ENCODE results near the gene KRTCAP2. TPM values are rescaled to one million over a fixed set of nuclear protein-coding genes. Genes with fewer than 3 reads are reported as not detected.

The KRTCAP2 gene
- total and polyA plus RNA-seq, 10 of the 15 experiments (the other 5 are each of a cell fraction or from before 2014, with no cell fraction given), result 61.3 to 238 (median 141) TPM

DNA sequence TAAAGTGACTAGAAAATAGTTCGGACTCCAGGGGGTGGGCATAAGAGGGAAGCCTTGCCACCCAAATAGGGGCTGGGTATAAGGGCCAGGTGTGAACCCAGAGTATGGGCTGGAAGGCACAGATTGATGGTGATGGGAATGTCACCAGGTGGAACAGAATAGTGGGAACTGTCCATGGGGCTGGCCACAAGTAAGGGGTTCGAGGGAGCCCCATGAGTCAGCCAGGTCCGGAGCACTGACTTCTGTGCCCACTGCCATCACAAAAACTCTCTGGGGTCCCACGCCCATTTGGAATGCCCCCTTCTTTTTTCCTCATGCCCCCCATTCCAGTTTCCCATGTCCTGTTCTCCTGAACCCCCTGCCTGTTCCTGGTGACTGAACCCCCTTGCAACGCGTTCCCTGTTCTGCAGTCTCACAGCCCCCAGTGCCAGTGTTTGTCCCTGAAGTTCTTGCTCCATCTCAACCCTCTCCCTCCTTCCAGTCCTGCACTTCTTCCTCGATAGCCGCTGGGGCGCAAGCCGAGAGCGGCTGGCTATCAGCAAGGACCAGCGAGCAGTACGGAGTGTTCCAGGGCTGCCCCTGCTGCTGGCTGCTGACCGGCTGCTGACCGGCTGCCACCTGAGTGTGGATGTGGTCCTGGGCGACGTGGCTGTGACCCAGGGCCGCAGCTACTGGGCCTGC is 8.4 kb upstream of the KRTCAP2 start (continued):
- no peak for TF ChIP-seq MXI1 (IDR thresholded peaks at IDR 0.05; ENCODE audit: low read depth, low read length)

DNA sequence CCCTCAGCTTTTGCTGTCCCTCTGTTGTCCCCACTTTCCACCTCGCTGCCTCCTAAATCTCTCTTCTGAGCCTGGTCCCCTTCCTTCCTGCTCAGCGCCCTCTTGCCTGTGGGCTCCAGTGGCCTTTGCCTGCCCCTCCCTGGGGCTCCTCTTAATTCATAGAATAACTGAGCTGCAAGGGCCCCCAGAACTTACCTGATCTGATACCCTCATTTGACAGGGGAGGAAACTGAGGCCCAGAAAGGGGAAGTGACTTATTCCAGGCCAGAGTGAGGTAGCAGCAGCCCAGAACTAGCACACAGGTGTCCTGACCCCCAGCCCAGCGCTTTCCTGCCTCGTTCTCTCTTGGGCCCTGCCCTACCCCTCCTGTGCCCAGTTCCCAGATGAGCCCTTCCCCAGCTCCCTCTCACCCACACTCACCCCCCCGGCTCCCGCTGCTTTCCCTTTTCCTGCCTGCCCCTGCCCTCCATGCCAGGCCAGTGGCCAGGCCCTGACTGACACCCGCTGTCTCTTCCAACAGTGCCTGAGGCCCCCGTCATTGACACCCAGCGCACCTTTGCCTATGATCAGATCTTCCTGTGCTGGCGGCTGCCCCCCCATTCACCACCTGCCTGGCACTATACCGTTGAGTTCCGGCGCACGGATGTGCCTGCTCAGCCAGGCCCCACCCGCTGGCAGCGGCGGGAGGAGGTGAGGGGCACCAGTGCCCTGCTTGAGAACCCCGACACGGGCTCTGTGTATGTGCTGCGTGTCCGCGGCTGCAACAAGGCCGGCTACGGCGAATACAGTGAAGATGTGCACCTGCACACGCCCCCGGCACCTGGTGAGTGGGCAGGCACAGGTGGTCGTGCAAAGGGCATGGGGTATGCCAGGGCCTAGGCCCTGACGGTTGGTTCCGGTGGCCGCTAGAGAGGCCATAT is 6.3 kb upstream of the KRTCAP2 start:
- Histone ChIP-seq H3K79me2 (ENCODE audit: control insufficient read depth, insufficient read depth, low read length) (no peaks in the 10 kb centered on the region), H3K4me3 (no peak overlapping the region), H2AFZ (ENCODE audit: control insufficient read depth, low read depth, low read length) (no peak overlapping the region), H3K9ac (ENCODE audit: control insufficient read depth, insufficient read depth, low read length) (no peak overlapping the region), H3K27me3 (replicated peaks in 1 of 2; ENCODE audit: control insufficient read depth in 2 of 2, insufficient read depth in 2 of 2, low read length in 1 of 2) (no peaks in the 10 kb centered on the region), H3K4me2 (ENCODE audit: control insufficient read depth, insufficient read depth) (no peak overlapping the region), H3K9me3 (replicated peaks; ENCODE audit: control insufficient read depth, insufficient read depth, low read length) (no peaks in the 10 kb centered on the region), H3K36me3 (ENCODE audit: control insufficient read depth in 2 of 2, insufficient read depth in 2 of 2, low read length in 1 of 2) (no peaks in the 10 kb centered on the region), H3K4me1 (ENCODE audit: control insufficient read depth, insufficient read depth, low read length) (peaks cover 13% of the 10 kb centered on the region), H4K20me1 (ENCODE audit: control insufficient read depth, insufficient read depth) (no peaks in the 10 kb centered on the region), H3K27ac (ENCODE audit: control insufficient read depth, insufficient read depth) (no peak overlapping the region)
- in situ Hi-C loops (cut with MboI) (no loop called here), intact Hi-C loops (cut with micrococcal nuclease; ENCODE audit: unreplicated experiment) (no loop called here)
- SMC1A ChIA-PET (ENCODE audit: uncharacterized antibody, unreplicated experiment), result no interaction called here
- ATAC-seq (no peak), DNase-seq (ENCODE audit: low read depth, low spot score) (no peak), FAIRE-seq (no peak)
- POLR2A ChIA-PET, result no interaction called here
- 78% methylated on average over 31 of the region's 31 CpGs for WGBS (ENCODE audit: insufficient coverage, insufficient replicate concordance, low lambda C conversion rate, missing lambda C conversion rate)
- RAD21 ChIA-PET (ENCODE audit: unreplicated experiment), result no interaction called here
- no TSS peak for BruUV-seq (replicated peaks)
- CTCF ChIA-PET, result interaction anchor here (0.6 to 9.7 kb wide), 5 partner anchors 12 to 295 kb away, joined by 3 to 244 read pairs (median 4); partner anchors contain the start of gene THBS3
- no peak for TF ChIP-seq MEF2B (IDR thresholded peaks at IDR 0.05; ENCODE audit: partially characterized antibody, poor library complexity, severe bottlenecking)
- TF ChIP-seq RB1 (IDR thresholded peaks at IDR 0.05; ENCODE audit: borderline replicate concordance), result no peak
- TF ChIP-seq, protein P1, sequence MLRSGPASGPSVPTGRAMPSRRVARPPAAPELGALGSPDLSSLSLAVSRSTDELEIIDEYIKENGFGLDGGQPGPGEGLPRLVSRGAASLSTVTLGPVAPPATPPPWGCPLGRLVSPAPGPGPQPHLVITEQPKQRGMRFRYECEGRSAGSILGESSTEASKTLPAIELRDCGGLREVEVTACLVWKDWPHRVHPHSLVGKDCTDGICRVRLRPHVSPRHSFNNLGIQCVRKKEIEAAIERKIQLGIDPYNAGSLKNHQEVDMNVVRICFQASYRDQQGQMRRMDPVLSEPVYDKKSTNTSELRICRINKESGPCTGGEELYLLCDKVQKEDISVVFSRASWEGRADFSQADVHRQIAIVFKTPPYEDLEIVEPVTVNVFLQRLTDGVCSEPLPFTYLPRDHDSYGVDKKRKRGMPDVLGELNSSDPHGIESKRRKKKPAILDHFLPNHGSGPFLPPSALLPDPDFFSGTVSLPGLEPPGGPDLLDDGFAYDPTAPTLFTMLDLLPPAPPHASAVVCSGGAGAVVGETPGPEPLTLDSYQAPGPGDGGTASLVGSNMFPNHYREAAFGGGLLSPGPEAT (IDR thresholded peaks at IDR 0.05; ENCODE audit: low read depth), result no peak
- TF ChIP-seq IRF4 (IDR thresholded peaks at IDR 0.05; ENCODE audit: low read depth, low read length), result no peak
- no peak for TF ChIP-seq YBX1 (IDR thresholded peaks at IDR 0.05)

All from GM12878 (cell line).